LNCaP clone FGC (cell line): ENCODE results near the gene MILR1.

Source experiments
- DNase-seq: peaks from one replicate; pipeline ENCODE4 v3.0.0-alpha.2; 2011; ENCODE audit warnings: low read depth
- H3K4me3 ChIP-seq: 2 replicates; pipeline ENCODE4 v1.5.1; 2011; ENCODE audit warnings: mild to moderate bottlenecking, low read depth, low read length, control low read depth
- CTCF ChIP-seq: IDR thresholded peaks from 2 replicates; pipeline ENCODE4 v1.5.1; 2012; ENCODE audit warnings: mild to moderate bottlenecking; ENCODE audit not compliant: control insufficient read depth, insufficient read depth; ENCODE audit errors: extremely low read depth

MILR1 gene

GRCh38 chr17:64443086-64443760 is 5.7 kb upstream of the MILR1 start:
- H3K4me3 ChIP-seq, result no peak overlapping the region
- no peak for DNase-seq
- TF ChIP-seq CTCF, result no peak

GRCh38 chr17:64447526-64447925 is 1.4 kb upstream of the MILR1 start:
- H3K4me3 ChIP-seq, result no peak overlapping the region
- DNase-seq, result no peak
- no peak for TF ChIP-seq CTCF

- no peak overlapping the region for H3K4me3 ChIP-seq
- no peak for TF ChIP-seq CTCF
- DNase-seq, result no peak
Observed at GRCh38 chr17:64449545-64449944, 630 bp downstream of the MILR1 start.

GRCh38 chr17:64455993-64456885 is 7.3 kb downstream of the MILR1 start:
- no peak for DNase-seq
- H3K4me3 ChIP-seq, result no peak overlapping the region
- no peak for TF ChIP-seq CTCF

GRCh38 chr17:64457156-64457555 is 8.2 kb downstream of the MILR1 start:
- H3K4me3 ChIP-seq, result no peak overlapping the region
- no peak for DNase-seq
- no peak for TF ChIP-seq CTCF

- no peak overlapping the region for H3K4me3 ChIP-seq
- no peak for TF ChIP-seq CTCF
- no peak for DNase-seq
Observed at GRCh38 chr17:64458756-64459155, 9.8 kb downstream of the MILR1 start.
